Activated T-helper 1 cell treated with anti-CD3 and anti-CD28 coated beads, Interleukin-2, amount 50 U/mL, for 16 hours (primary cell): ENCODE results near the gene COPZ2.
"Not testable (repeated sequence)": the region's sequence is repeated elsewhere in the genome, so short reads cannot be mapped to it uniquely, and the experiment has no call there.

Experiments used
- DNase-seq, 2 donors: peaks; one replicate each; pipeline ENCODE4 v3.0.0-alpha.2; 2020; ENCODE audit warnings: low read depth in 1 of 2, low spot score in 1 of 2

Gene COPZ2

DNA sequence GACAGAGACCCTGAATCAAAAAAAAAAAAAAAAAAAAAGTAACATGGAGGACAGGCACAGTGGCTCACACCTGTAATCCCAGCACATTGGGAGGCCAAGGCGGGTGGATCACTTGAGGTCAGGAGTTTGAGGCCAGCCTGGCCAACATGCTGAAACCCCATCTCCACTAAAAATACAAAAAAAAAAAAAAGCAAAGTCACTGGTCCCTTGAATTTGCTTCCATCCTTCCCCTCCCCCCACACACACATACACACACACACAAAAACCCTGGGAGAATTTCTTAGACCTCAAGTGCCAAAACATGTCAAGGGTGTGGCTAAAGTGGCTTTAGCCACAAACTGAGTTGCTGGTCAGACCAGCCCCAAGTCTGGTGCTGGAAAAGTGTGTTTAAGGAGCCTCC is 49.2 kb downstream of the COPZ2 start:
- not testable (repeated sequence) for DNase-seq

DNA sequence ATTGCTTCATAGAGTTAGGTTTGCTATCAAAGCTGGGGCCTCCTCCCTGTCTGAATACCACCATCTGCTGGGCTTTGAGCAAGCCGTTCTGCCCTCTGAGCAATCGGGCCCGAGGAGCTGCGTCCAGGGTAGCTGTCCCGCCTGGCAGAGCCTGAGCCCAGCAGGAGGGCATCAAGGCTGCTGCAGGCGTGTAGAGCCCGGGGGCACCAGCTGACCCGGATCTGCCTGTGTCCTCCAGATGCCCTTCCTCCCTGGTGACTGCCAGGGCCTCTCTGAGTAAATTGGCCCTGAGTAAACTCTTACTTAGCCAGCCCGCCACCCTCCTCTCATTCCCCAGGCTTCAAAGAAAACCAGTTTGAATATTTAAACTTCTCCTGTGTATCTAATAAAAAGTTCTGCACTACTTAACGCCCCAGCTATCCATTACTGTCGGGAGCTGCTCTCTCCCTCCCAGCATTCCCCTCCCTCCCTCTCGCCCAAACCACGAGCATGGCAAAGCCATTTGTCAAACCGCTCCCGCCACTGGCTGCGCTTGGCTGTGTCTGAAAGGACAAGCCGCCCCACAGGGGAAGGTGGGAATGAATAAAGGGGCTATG is 50.3 kb downstream of the COPZ2 start:
- DNase-seq: no peak

DNA sequence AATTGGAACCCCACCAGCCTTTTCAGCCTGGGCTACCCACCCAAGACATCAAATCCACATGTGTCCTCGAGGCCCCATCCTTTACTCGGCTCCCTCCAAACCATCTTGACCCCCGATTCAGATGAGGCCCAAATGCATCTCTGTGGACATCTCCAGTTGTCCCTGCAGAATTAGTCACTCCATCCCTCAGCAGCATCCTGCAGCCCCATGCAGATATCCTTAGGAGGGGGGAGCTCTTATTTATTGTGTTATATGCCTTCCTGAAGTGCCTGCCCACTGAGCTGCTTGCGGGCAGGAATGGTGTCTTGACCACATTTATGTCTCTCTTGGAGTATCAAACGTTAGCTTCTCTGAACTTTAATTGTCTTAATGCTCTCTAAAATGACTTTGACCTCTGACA is 51.1 kb downstream of the COPZ2 start:
- no peak for DNase-seq

DNA sequence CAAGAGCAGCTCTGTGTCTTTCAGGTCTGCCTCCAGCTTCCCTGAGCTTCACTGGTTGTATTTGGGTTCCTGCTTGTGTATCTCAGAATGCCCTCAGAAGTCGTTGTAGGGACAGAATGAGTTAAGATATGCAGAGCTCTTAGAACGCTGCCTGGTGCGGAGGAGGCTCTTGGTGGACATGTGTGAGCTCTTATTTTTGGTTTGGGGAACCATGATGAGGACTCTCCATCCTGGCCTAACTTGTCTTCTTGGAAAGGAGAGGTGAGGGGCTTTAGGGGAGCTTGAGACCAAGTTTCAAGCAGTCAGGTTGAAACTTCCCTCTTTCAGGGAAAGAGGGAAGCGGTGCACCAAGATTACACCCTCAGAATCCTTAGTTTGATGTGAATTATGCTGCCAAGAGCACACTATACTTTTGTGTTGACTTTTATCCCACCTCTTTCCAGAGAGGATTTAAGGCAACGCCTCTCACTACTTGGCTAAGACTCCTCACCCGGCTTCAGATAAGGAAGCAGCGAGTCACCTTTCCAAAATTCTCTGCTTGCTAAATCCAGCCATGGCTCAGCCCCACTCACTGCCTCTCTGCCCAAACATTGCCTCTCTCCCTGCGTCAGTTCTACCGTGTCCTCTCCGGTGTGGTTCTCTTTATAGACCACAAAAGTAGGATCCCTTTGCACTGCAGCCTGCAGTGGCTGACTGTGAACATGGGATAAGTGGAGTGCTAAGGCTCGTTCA is 53.9 kb downstream of the COPZ2 start:
- no peak for DNase-seq

DNA sequence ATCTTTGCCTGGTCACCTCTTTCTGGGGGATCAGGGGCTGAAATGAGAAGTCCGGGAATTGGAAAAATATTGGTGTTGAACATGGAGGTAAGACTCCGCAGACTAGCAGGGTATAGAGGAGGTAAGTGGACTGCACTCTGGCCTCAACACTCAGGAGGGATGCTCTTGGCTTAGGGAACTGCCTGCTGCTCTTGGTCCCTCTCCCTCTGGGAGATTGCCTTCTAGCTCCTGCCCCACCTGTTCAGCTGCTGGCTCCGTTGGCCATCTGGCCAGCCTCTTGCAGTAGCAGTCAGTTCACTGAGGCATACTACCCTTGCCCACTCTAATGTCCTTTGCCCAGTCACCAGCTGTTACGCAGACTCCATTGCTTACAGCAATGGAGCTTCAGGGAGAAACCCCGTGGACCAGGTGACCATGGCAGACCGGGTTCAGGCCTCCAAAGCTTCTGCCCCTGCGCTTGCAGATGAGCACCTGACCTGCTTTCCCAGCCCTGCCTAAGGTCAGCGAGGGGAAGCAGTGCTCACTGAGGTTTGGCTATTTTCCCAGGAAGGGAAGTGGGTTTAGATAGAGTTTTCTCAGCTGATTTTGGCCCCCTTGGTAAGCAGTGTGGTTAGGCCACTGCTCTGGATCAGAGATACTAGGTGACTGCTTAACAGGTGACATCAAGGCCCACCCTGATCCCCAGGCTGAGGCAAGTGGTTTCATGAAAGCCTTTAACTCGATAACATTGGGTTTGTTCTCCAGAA is 54.8 kb downstream of the COPZ2 start:
- DNase-seq: no peak

DNA sequence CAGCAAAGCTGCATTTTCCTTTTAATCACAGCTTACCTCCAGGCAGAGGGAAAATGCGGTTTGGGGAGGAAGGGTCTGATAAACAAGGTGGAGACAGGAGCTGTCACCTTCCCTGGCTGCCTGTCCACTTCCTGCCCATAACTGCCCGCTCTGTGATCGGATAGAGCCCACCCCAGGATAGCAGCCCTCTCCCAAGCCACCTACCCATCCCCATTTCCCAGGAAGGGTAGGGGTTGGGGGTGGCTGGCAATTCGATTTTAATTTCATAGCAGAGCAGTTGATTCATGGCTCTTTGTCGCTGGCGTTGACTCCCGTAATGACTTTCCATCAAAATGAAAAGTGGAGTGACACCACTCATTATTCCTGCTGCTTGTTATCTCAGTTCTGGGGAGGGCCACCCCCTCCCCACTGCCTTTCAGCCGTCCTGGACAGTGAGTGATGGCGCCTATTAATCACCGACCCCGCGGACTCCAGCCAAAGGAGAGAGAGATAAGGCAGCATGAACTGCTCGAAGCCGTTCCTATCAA is 55.4 kb downstream of the COPZ2 start:
- DNase-seq: no peak

DNA sequence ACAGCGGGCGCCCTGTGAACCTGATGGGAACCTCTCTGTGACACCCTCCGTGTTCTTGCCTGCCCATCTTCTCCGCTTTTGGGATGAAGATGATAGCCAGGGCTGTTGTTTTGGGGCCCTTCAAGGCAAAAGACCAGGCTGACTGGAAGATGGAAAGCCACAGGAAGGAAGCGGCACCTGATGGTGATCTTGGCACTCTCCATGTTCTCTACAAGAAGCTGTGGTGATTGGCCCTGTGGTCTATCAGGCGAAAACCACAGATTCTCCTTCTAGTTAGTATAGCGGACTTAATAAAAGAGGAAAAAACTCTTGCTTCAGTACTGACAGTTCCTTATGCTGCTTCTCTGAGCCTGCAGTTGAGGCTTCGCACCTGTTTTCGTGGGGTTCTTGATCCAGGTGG is 56.1 kb downstream of the COPZ2 start:
- no peak for DNase-seq

DNA sequence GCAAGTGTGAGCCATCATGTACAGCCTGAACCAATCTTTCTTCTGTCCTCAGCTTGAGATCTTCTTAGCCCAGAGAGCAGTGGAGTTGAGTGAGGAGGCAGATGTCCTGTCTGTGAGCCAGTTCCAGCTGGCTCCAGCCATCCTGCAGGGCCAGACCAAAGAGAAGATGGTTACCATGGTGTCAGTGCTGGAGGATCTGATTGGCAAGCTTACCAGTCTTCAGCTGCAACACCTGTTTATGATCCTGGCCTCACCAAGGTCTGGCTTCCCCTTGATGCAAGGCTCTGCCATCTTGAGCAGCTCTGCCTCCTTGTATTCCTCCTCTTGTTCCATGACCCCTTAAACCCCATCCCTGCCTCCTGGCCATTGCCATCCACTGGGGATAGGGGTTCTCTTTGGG is 57.1 kb downstream of the COPZ2 start:
- DNase-seq: no peak

DNA sequence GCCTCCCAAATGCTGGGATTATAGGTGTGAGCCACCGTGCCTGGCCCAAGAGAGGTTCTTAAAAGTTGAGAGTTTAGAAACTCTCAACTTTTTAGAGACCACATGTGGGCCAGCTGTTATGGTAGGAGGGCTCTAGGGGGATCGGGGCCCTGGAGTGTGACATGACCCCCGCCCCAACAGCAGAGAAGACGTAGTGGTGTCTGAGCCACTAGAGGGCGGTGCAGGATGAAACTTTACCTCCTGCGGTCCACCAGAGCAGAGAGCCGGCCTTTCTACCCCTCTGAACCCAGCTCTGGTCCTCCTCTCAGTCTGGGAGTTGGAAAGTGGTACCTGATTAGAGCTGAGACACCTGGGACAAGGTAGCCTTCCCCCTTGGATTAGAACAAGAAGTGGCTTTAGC is 59.3 kb downstream of the COPZ2 start:
- DNase-seq: peak in 1 of 2 donors; percentile 14
